Stomach (tissue), 9 donors: Measurements from ENCODE around the gene USP38. TPM values are rescaled to one million over a fixed set of nuclear protein-coding genes. Genes with fewer than 3 reads are reported as not detected.

Experiments
- DNase-seq, 2 donors: peaks; one replicate each; pipeline versions ENCODE4 v3.0.0 to v3.0.0-alpha.2; 2013 to 2019
- H3K27ac ChIP-seq, 5 donors: fragments of 200-600 bp in 4 of 5; sonication (generic) in 4 of 5; one replicate each; pipeline ENCODE4 v1.5.1; 2013 to 2019; ENCODE audit warnings: mild to moderate bottlenecking in 1 of 5, moderate library complexity in 1 of 5
- H3K27me3 ChIP-seq, 3 donors: fragments of 200-600 bp; sonication (generic); one replicate each; pipeline ENCODE4 v1.5.1; 2017 to 2019; ENCODE audit warnings: mixed run types in 1 of 3
- H3K36me3 ChIP-seq, 4 donors: fragments of 200-600 bp; sonication (generic); 1 replicate in 3 of 4; 2 replicates in 1 of 4; pipeline ENCODE4 v1.5.1; 2016 to 2019
- H3K4me1 ChIP-seq, 4 donors: fragments of 200-600 bp; sonication (generic); one replicate each; pipeline ENCODE4 v1.5.1; 2016 to 2019
- H3K4me3 ChIP-seq, 4 donors: fragments of 200-600 bp; sonication (generic) in 3 of 4; one replicate each; pipeline ENCODE4 v1.5.1; 2016 to 2019; ENCODE audit warnings: mild to moderate bottlenecking in 1 of 4
- H3K9me3 ChIP-seq, 4 donors: fragments of 200-600 bp; sonication (generic); one replicate each; pipeline ENCODE4 v1.5.1; 2016 to 2019
- EP300 ChIP-seq: sonication (generic); formaldehyde crosslinking; IDR thresholded peaks from one replicate; pipeline ENCODE4 v1.6.1; 2017; ENCODE audit warnings: antibody characterized with exemption
- POLR2A ChIP-seq, 4 donors: fragments of 450-650 bp; IDR thresholded peaks; one replicate each; pipeline ENCODE4 v1.6.1; 2016; ENCODE audit warnings: antibody characterized with exemption in 4 of 4, control low read depth in 2 of 4, mild to moderate bottlenecking in 1 of 4, moderate library complexity in 1 of 4
- POLR2AphosphoS5 ChIP-seq, 3 donors: sonication (generic); formaldehyde crosslinking; IDR thresholded peaks; one replicate each; pipeline ENCODE4 v1.6.1; 2016; ENCODE audit warnings: antibody characterized with exemption in 3 of 3
- WGBS, 5 donors: extraction: QIAGEN DNeasy Blood & Tissue Kit in 3 of 5; methylation state at CpG; one replicate each; pipeline versions ENCODE4 v1.1.5 to v1.1.7; 2013 to 2018; 5-methylcytosine and 5-hydroxymethylcytosine counted together
- intact Hi-C: fragments of 100-400 bp; cut with DNase I; formaldehyde crosslinking; loops from one replicate; pipeline ENCODE4 v1.15.1; 2023; ENCODE audit warnings: low total_unique reads
- polyA plus RNA-seq, 3 donors: library from polyadenylated mRNA; stranded (reverse); fragments of 200-250 nt; gene quantifications; one replicate each; pipeline ENCODE4 v1.2.3, GENCODE V29; 2013
- total RNA-seq, 5 donors: library from RNA; depleted of rRNA; stranded (reverse); fragments of >200 nt; gene quantifications; one replicate each; pipeline versions ENCODE4 v1.1.0 to v1.2.3, GENCODE V29; 2014 to 2016
- TF ChIP-seq, protein P1 (sequence below), 7 experiments: fragments of 450-650 bp in 4 of 7; fragments of 200-600 bp in 3 of 7; sonication (generic) in 3 of 7; IDR thresholded peaks; one replicate each; pipeline ENCODE4 v1.5.1; 2016 to 2019; ENCODE audit warnings: antibody characterized with exemption in 7 of 7, control low read depth in 2 of 7, mild to moderate bottlenecking in 1 of 7
- donor health status: healthy with polysubstance abuse.
- donor health status: Bipolar disorder and iron deficiency.
- donor health status: healthy.

The USP38 gene
- total and polyA plus RNA-seq, 8 donors = 1.7 to 32.1 (median 11.0) TPM

DNA sequence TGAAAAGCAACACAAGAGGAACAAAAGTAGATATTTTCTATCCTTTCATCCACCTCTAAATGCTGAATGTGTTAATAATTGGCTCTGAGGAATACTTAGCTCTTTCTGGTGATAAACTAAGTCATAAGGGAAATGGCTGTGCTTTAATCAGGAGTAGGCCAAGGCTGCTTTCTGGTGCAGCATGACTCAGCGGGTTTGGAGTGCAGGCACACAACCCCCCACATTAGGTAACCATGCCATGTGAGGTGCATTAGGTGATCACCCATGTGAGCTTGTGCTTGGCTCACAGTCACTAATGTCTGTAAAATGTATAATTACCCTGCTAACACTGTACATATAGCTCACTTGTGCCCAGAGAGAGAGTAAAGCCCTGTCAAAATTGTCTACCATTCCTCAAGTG lies 57.2 kb downstream of the USP38 start:
- intact Hi-C loops = no loop called here
- no peak overlapping the region for H3K27ac ChIP-seq
- DNase-seq = peak in 1 of 2 donors; percentile 40
- WGBS, 5 donors = 80 to 98% (median 96%) methylated on average over 1 of the region's 1 CpG
- H3K9me3 ChIP-seq = no peaks in the 10 kb centered on the region
- H3K4me3 ChIP-seq = no peak overlapping the region
- no peak for TF ChIP-seq EP300
- TF ChIP-seq POLR2A (IDR thresholded peaks at IDR 0.05) = no peak
- no peak for TF ChIP-seq POLR2AphosphoS5 (IDR thresholded peaks at IDR 0.05)
- TF ChIP-seq, protein P1, sequence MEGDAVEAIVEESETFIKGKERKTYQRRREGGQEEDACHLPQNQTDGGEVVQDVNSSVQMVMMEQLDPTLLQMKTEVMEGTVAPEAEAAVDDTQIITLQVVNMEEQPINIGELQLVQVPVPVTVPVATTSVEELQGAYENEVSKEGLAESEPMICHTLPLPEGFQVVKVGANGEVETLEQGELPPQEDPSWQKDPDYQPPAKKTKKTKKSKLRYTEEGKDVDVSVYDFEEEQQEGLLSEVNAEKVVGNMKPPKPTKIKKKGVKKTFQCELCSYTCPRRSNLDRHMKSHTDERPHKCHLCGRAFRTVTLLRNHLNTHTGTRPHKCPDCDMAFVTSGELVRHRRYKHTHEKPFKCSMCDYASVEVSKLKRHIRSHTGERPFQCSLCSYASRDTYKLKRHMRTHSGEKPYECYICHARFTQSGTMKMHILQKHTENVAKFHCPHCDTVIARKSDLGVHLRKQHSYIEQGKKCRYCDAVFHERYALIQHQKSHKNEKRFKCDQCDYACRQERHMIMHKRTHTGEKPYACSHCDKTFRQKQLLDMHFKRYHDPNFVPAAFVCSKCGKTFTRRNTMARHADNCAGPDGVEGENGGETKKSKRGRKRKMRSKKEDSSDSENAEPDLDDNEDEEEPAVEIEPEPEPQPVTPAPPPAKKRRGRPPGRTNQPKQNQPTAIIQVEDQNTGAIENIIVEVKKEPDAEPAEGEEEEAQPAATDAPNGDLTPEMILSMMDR (IDR thresholded peaks at IDR 0.05) = no peak
- H3K4me1 ChIP-seq = peaks cover 0 to 6% (median 0%) of the 10 kb centered on the region in 4 donors
- no peaks in the 10 kb centered on the region for H3K36me3 ChIP-seq
- no peaks in the 10 kb centered on the region for H3K27me3 ChIP-seq

DNA sequence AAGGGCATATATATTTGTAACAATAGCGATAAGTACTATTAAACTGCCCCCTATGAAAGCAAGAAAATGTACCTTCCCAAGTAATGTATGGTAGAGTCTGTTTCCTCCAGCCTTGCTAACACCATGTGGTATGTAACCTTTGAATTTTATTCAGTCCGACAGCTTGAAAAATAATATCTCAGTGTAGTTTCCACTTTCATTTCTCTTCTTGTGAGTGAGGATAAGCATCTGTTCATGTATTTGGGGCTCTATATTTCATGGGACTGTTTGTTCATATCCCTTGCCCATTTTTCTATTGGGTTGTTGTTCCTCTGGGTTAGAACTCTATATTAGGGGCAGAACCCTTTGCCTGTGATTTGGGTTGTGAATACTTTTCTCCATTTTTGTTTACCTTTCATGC lies 58.3 kb downstream of the USP38 start:
- intact Hi-C loops = no loop called here
- no peaks in the 10 kb centered on the region for H3K36me3 ChIP-seq
- no peak for TF ChIP-seq POLR2AphosphoS5 (IDR thresholded peaks at IDR 0.05)
- TF ChIP-seq POLR2A (IDR thresholded peaks at IDR 0.05) = no peak
- no peak for TF ChIP-seq EP300
- TF ChIP-seq, protein P1 (IDR thresholded peaks at IDR 0.05) = no peak
- peaks cover 0 to 6% (median 0%) of the 10 kb centered on the region in 4 donors for H3K4me1 ChIP-seq
- no peak overlapping the region for H3K27ac ChIP-seq
- no peak overlapping the region for H3K4me3 ChIP-seq
- H3K27me3 ChIP-seq = no peaks in the 10 kb centered on the region
- 84 to 97% (median 92%) methylated on average over 2 of the region's 2 CpGs for WGBS, 5 donors
- no peak for DNase-seq
- H3K9me3 ChIP-seq = no peaks in the 10 kb centered on the region

DNA sequence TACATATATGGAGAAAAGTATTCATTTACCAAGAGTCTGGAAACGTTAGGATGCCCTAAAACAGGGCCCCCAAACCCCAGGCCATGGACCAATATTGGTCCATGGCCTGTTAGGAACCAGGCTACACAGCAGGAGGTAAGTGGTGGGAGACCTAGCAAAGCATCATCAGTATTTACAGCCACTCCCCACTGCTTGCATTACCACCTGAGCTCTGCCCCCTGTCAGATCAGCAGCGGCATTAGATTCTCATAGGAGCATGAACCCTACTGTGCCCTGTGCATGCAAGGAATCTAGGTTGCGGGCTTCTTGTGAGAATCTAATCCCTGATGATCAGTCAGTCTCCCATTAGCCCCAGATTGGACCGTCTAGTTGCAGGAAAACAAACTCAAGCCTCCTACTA lies 62.3 kb downstream of the USP38 start:
- no peak overlapping the region for H3K27ac ChIP-seq
- H3K4me1 ChIP-seq = peaks cover 0 to 14% (median 0%) of the 10 kb centered on the region in 4 donors
- no peak for DNase-seq
- no peak overlapping the region for H3K4me3 ChIP-seq
- H3K36me3 ChIP-seq = no peaks in the 10 kb centered on the region
- intact Hi-C loops = no loop called here
- no peaks in the 10 kb centered on the region for H3K9me3 ChIP-seq
- WGBS, 5 donors = 81 to 88% (median 83%) methylated on average over 4 of the region's 4 CpGs
- TF ChIP-seq POLR2A (IDR thresholded peaks at IDR 0.05) (no peak), POLR2AphosphoS5 (IDR thresholded peaks at IDR 0.05) (no peak), EP300 (no peak)
- TF ChIP-seq, protein P1 (IDR thresholded peaks at IDR 0.05) = no peak
- no peaks in the 10 kb centered on the region for H3K27me3 ChIP-seq

DNA sequence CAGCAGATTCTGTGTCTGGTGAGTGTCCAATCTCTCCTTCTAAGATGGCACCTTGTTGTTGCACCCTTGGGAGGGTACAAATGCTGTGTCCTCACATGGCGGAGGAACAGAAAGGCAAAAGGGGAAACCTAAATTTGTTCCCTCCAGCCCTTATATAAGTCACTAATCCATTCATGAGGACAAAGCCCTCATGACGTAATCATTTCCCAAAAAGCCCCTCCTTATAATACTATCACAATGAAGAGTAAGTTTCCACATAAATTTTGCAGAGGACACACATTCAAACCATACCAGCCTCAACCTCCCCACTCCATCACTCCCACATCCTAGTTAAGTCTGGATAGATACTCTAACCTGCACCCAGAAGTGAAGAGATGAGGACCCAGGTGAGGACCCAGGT lies 63.1 kb downstream of the USP38 start:
- DNase-seq = no peak
- Histone ChIP-seq H3K27ac (no peak overlapping the region), H3K27me3 (no peaks in the 10 kb centered on the region), H3K4me1 (peaks cover 0 to 14% (median 0%) of the 10 kb centered on the region in 4 donors), H3K36me3 (no peaks in the 10 kb centered on the region), H3K9me3 (no peaks in the 10 kb centered on the region), H3K4me3 (no peak overlapping the region)
- intact Hi-C loops = no loop called here
- 95 to 100% (median 98%) methylated on average over 2 of the region's 2 CpGs for whole genome bisulfite sequencing, 5 donors
- TF ChIP-seq, protein P1 (IDR thresholded peaks at IDR 0.05) = no peak
- TF ChIP-seq POLR2AphosphoS5 (IDR thresholded peaks at IDR 0.05) (no peak), POLR2A (IDR thresholded peaks at IDR 0.05) (no peak), EP300 (no peak)
